ENCODE measurements around the gene BRK1.
"Not testable (repeated sequence)": the region's sequence is repeated elsewhere in the genome, so short reads cannot be mapped to it uniquely, and the experiment has no call there.

Gene BRK1

DNA sequence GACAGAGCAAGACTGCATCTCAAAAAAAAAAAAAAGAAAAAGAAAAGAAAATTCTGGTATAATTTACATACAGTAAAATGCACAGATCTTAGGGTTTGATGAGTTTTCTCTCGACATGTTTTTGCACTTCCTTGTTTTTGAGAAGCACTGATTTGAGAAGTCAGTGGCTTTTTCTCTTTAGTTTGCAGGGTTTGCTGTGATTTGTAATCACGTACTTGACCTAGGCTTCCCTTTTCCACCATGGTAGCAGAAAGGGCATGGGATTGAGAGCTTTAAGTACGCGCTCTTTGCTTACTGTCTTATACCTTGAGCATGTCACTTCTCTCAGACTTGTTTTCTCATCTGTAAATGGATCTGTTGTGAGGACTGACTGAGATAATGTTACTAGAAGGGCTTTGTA is 30.2 kb downstream of the BRK1 start:
- DNase-seq = no peak

DNA sequence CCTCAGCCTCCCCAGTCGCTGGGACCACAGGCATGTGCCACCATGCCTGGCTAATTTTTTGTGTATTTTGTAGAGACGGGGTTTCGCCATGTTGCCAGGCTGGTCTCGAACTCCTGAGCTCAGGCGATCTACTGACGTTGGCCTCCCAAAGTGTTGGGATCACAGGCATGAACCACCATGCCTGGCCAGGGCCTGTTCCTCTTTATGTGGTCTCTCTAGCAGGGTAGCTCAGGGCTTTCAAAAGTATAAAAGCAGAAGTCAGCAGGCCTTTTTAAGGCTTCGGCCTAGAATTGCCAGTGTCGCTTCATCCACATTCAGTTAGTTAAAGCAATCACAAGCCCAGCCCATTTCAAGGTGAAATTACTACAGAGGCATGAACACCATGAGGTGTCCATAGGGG is 33.8 kb downstream of the BRK1 start:
- DNase-seq = peak; percentile 38

DNA sequence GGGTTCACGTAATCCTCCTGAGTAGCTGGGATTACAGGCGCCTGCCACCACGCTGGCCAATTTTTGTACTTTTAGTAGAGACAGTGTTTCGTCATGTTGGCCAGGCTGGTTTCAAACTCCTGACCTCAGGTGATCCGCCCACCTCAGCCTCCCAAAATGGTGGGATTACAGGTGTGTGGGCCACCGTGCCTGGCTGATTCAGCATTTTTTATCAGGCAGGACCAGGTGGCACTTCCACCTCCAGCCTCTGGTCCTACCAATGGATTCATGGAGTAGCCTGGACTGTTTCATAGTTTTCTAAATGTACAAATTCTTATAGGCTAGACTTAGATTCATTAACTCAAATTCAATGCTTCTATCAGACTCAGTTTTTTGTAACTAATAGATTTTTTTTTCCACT is 35.5 kb downstream of the BRK1 start:
- DNase-seq = no peak

DNA sequence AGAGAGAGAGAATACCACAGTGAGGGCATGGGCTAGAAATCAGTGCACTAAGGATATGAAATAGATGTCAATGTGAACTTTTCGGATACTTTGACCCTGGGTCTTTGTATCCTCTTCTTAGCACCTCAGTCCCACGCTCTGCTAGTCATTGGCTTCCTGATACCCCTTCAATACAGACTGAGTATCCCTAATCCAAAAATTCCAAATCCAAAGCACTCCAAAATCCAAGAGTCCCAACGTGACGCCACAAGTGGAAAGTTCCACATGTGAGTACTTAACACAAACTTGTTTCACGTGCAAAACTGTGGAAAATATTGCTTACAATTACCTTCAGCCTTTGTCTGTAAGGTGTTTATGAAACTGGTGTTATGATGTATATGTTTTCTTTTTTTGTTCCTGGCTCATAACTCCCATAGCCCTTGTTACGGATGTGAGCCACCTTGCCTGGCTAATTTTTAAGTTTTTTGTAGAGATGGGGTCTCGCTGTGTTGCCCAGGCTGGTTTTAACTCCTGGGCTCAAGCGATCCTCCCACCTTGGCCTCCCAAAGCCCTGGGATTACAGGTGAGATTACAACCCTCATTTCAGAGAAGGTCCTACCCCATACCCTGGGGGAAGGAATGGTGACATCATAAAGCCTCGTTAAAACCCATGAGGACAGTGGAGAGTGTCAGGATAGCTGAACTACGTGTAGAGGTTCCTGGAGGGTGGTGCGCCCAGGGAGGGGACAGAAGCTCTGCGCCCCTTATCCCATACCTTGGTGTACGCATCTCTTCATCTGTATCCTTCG is 39.1 kb downstream of the BRK1 start:
- DNase-seq = no peak

DNA sequence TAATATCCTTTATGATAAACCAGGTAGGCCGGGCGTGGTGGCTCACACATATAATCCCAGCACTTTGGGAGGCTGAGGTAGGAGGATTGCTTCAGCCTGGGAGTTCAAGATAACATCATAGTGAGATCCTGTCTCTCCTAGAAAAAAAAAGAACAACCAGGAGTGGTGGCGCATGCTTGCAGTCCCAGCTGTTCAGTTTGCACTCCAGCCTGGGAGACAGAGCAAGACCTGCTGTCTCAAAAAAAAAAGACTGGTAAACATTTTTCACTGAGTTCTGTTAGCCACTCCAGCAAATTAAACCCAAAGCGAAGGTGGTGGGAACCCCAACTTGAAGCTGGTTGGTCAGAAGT is 39.6 kb downstream of the BRK1 start:
- DNase-seq = no peak

DNA sequence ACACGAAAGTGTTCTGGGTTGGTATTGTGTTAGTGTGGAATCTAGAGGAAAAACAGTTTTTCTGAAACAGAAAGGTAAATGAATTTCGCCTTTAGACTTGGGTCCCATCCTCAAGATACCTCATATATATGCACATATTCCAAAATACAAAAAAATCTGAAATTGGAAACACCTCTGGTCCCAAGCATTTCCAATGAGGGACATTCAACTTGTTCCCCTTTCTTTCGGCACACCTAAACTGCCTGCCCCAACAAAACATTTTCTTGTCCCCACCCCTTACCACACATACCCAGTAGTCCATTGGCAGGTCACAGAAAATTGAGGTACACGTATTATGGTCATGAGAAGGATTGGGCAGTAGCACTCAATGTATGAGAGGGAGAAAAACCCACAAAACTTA is 40.2 kb downstream of the BRK1 start:
- no peak for DNase-seq

DNA sequence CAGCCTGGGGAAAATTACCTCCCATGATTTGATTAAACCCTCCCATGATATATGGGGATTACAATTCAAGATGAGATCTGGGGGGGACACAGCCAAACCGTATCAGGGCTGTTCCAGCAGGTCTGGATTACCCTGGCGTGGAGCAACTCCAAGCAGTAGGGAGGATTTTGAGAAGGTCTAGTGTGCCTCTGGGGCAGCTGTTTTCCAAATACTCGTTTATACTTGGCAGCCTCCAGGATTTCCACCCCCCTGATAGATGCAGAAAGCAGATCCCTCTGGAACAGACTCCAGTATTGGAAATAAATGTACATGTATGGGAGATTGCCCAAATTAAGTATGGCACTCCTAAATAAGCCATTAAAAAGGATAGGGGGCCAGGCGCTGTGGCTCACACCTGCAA is 41.6 kb downstream of the BRK1 start:
- DNase-seq = no peak

DNA sequence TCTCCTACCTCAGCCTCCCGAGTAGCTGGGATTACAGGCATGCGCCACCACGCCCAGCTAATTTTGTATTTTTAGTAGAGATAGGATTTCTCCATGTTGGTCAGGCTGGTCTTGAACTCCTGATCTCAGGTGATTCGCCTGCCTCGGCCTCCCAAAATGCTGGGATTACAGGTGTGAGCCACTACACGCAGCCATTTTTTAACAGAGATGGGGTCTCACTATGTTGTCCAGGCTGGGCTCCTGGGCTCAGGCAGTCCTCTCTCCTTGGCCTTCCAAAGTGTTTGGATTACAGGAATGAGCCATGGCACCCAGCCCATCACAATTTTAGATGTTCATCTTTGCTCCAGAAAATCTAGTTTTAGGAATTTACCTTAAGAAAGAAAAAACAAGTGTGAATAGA is 43.1 kb downstream of the BRK1 start:
- not testable (repeated sequence) for DNase-seq

DNA sequence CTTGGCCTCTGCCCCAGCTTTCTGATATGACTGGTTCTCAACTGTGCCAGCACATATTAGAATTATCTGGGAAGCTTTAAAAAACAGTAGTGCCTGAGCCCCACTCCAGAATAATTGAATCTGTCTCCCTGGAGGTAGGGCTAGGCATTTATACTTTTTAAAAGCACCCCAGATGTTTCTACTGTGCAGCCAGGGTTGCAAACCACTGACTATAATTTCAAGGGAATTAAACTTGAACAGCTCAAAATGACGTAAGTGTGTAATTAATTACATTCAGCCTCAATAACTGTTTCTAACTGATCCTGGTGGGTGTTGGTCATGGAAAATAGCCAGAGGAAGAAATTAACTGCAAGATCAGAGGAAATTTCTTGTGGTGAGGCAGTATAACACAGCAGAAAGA is 44.9 kb downstream of the BRK1 start:
- no peak for DNase-seq

DNA sequence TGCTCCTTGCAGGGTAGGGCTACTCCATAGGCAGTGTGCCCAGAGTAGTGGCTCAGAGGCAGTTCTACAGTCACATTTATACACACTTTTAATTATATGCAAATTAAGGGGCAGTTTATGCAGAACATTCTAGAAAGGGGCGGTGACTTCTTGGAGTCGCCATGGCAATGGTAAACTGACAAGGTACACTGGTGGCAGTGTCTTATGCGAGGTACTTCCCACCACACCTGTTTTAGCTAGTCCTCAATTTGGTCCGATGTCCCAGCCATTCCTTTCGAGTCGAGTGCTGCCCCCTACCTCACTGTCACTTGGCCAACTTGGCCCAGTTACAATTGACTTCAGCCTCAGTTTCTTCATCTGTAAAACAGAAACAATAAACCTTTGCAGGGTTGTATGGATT is 45.5 kb downstream of the BRK1 start:
- DNase-seq = no peak

DNA sequence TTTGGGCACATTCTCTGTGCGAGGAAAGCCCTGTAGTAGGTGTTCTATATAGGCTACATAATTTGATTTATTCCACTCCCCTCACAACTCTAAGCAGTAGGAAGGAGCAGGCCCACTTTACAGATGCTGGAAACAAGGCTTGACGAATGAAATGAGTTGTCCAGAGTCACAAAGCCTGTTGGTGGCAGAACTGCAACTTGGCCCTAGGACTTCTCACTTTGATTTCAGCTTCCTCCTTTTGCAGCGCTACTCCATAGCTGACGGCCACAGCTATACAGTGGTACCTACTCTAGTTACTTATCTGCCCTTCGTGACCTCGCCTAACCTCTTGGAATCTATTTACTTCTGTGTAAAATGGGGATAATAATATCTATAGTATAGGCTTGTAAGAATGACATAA is 46.7 kb downstream of the BRK1 start:
- DNase-seq = no peak

DNA sequence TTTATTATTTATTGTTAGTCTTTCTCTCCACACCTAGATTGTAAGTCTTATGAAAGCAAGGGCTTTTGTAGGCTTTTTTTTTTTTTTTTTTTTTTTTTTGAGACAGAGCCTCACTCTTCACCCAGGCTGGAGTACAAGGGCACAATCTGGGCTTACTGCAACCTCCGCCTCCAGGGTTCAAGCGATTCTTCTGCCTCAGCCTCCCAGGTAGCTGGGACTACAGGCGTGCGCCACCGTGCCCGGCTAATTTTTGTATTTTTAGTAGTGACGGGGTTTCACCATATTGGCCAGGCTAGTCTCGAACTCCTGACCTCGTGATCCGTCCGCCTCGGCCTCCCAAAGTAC is 48.7 kb downstream of the BRK1 start:
- DNase-seq = not testable (repeated sequence)

DNA sequence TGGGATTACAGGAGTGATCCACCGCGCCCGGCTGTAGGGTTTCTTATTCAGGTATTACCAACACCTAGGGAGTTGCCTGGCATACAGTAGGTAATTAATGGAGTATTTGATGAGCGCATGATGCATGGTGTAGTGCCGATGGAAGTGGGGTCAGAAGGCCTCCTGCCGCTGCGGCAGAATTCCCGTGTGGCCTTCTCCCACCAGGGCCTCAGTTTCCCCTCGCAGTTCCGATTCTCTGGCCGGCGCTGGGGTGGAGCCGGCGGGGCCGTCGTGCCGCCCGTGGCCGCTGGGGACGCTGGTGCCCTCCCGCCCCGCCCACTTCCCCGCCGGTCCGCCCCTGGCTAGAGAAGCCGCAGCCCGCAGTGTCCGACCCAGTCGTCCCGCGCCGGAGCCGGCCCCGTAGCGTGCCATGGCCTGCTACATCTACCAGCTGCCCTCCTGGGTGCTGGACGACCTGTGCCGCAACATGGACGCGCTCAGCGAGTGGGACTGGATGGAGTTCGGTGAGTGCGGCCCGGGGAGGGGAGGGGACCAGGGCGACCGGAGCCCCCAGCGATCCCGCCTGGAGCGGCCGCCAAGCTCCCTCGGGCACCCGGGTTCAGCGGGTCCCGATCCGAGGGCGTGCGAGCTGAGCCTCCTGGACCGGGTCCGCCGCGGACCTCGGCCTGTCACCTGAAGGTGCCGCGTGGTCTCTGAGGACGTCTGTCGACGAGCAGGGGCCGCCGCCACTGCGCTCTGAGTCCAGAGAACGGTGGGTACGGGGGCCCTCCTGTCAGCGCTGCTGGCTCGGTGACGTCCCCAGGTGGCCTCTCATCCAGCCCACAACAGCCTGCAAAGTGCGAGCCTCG is 49.3 kb downstream of the BRK1 start, which contains the start of gene IRAK2:
TSS of gene IRAK2 (plus strand) at position 374 of the 848 bp plus-strand sequence. CDS start at position 410, 36 bp downstream.
- peak; percentile 61 for DNase-seq

DNA sequence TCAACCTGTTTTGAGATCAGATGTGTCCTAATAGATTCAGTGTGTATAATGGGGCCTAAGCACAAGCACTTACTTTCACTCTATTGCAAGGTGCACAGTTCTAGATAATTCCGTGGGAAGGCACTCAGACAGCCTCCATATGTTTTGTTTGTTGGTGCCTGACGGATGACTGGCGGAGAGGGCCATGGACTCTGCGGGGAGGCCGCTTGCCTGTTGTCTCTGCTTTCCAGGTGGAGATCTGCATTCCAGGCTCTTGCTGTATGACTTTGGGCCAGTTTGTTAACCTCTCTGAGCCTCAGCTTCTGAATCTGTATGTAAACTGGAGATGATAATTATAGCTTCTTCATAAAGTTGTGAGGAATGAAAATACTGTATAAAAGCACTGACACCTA is 50.7 kb downstream of the BRK1 start:
- no peak for DNase-seq

DNA sequence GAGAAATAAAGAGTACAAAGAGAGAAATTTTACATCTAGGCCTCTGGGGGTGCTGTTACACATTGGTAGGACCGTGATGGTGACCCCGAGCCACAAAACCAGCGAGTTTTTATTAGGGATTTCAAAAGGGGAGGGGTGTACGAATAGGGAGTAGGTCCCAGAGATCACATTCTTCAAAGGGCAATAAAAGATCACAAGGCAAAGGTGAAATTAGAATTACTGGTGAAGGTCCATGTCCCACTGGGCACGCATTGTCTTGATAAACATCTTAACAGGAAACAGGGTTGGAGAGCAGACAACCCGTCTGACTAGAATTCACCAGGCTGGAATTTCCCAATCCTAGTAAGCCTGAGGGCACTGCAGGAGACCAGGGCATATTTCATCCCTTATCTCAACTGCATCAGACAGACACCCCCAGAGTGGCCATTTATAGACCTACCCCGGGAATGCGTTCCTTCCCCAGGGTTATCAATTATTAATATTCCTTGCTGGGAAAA is 53.6 kb downstream of the BRK1 start:
- no peak for DNase-seq

DNA sequence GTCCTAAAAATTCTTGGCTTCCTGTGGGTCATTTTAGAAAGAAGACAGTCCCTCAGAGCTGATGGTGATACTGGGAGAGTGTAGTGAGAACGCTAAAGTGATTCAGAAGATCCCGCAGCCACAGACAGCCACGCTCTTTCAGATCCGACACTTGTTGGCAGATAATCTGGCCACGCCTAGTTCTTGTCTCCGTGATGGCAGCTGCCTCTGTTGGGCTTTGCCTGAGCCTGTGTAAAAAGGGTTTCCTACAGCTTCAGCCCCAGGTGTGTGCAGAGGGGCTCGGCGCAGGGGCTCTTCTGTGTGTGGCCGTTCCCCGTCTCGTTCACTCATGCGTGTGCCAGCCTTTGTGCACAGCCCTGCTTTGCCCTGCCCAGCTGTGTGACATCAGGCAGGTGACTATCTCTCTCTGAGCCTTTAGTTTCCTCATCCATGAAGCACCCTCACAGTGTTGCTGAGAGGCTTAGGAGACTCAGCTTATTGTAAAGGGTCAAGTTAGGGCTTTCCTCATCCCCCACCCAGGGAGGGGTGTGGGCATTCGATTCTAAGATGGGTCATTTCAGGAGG is 55.5 kb downstream of the BRK1 start:
- DNase-seq = no peak

DNA sequence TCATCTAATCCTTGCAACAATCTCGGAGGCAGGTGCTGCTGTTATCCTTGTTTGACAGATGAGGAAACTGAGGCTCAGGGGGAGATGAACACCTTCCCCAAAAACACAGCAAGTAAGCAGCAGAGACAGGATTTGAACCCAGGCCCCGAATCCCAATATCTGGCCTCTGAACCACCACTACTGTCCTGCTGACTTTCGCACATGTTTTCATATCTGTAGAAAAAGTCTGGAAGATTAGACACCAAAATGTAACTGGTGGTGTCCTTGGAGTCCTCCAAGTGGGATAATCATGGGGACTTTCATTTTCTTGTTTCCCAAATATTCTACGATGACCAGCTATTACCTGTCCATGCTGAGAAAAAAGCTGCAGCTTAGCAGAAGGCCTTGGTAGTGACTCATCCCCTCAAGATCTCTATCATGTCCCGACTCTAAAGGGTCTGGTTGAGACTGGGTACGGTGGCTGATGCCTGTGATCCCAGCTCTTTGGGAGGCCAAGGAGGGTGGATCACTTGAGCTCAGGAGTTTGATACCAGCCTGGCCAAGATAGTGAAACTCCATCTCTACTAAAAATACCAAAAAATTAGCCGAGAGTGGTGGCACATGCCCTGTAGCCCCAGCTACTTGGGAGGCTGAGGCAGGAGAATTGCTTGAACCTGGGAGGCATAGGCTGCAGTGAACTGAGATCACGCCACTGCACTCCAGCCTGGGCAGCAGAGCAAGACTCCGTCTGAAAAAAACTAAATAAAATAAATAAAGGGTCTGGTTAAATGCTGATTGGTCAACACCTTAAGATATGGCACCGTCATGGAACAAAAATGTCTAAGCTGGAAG is 57.8 kb downstream of the BRK1 start:
- no peak for DNase-seq

DNA sequence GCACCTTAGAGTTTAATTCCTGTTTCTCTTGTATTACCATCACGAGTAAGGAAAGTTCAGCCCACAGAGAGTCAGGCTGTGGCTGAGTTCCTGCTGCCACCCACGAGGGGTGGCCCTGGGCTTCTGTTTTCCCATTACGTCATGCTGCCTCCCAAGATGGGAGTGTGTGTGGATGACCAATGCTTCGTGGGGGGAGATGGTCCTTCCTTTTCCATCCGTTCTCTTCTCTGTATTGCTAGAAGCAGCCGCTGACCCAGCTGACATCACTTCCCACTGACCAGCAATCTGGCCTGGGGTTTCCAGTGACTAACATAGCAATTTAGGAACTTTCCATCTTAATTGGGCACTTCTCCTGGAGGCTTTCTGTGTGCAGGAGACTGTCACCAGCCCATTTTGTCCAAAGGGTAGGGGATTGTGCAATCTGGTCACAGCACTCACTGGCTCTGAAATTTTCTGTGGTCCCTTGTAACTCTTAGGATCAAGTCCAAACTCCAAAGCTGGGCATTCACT is 58.5 kb downstream of the BRK1 start:
- peak; percentile 88 for DNase-seq

DNA sequence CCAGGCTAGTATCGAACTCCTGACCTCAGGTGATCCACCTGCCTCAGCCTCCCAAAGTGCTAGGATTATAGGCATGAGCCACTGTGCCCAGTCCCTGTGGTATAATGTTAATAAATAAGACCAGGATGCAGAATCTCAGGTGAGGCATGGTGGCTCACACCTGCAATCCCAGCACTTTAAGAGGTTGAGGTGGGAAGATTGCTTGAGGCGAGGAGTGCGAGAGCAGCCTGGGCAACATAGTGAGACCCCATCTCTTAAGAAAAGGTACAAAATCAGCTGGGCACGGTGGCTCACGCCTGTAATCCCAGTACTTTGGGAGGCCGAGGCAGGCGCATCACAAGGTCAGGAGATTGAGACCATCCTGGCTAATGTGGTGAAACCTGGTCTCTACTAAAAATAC is 59.9 kb downstream of the BRK1 start:
- DNase-seq = not testable (repeated sequence)

DNA sequence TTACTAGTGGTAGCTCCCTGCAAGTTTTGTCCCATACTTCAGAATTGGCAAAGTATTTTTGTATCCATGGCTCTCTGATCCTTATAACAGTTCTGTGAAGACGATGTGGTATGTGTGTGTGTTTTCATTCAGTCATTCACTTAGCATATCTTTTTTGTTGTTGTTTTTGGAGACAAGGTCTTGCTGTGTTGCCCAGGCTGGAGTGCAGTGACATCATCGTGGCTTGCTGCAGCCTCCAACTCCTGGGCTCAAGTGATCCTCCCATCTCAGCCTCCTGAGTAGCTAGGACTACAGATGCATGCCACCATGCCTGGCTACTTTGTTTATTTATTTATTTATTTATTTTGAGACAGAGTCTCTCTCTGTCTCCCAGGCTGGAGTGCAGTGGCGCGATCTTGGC is 60.7 kb downstream of the BRK1 start:
- DNase-seq = not testable (repeated sequence)
